ENCODE results near the gene KCNK16. TPM values are rescaled to one million over a fixed set of nuclear protein-coding genes. Genes with fewer than 3 reads are reported as not detected.

Gene KCNK16
- total RNA-seq, result not detected

- intact Hi-C loops (cut with DNase I; ENCODE audit: low total_unique reads), result no loop called here
- TF ChIP-seq POLR2A (IDR thresholded peaks at IDR 0.05), result no peak
- 86 to 94% methylated on average over 10 to 11 of the region's 11 CpGs for WGBS, 2 donors
- H3K4me3 ChIP-seq (ENCODE audit: low read depth, poor library complexity, severe bottlenecking), result no peak within 1 kb of the TSS
- no peak for DNase-seq (ENCODE audit: low spot score in 2 of 2)
Observed at GRCh38 chr6:39322306-39322850, at the start of gene KCNK16. KCNK16 (minus strand) TSS chr6:39322702; CDS start chr6:39322540, 162 bp downstream.

DNA sequence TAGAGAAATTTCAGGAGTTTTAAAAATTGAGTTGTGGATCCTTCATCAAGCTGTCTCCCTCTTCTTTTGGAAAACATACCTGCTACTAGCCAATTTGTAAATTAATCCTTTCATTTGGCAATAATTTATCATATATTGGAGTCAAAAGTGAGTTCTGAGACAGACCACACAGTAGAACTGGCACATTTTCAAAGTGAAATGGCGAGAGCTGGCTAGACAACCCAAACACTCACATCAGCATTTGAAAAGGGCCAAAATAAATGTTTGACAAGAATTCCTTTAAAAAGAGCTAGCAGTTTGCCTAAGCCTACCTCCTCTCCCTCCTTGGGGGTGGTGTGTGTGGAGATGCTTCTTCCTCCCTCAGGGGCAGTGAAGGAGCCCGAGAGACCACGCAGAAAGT is 47.9 kb upstream of the KCNK16 start:
- intact Hi-C loops (cut with DNase I; ENCODE audit: low total_unique reads), result no loop called here
- DNase-seq (ENCODE audit: low spot score in 2 of 2), result no peak
- TF ChIP-seq CTCF (IDR thresholded peaks at IDR 0.05) (no peak), POLR2A (IDR thresholded peaks at IDR 0.05) (no peak)
- 67 to 69% methylated on average over 3 of the region's 3 CpGs for WGBS, 2 donors
- H3K4me3 ChIP-seq (ENCODE audit: low read depth, poor library complexity, severe bottlenecking), result no peak overlapping the region

DNA sequence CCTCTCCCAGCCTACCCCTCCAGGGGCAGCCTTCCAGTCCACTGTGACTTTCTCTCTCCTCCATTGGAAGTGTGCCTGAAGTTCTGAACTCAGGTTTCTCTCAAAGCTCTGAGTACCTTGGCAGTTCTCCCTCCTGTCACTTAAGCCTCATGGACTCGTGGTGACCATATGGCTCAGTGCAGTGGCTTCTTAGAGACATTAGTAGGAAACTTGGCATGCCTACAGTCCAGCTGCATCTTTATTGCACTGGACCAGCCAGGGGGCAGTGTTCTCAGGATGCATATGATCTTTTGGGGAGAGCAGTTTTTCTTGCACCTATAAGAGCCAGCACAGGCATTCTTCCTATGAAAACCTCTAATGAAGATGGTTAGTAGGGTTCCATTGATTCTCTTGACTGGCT is 47.5 kb upstream of the KCNK16 start:
- no peak for DNase-seq (ENCODE audit: low spot score in 2 of 2)
- no peak for TF ChIP-seq CTCF (IDR thresholded peaks at IDR 0.05)
- TF ChIP-seq POLR2A (IDR thresholded peaks at IDR 0.05), result no peak
- H3K4me3 ChIP-seq (ENCODE audit: low read depth, poor library complexity, severe bottlenecking), result no peak overlapping the region
- intact Hi-C loops (cut with DNase I; ENCODE audit: low total_unique reads), result no loop called here
- 47 to 85% methylated on average over 1 of the region's 1 CpG for WGBS, 2 donors

GRCh38 chr6:39367700-39368099 is 45.2 kb upstream of the KCNK16 start:
- intact Hi-C loops (cut with DNase I; ENCODE audit: low total_unique reads), result no loop called here
- no peak for TF ChIP-seq POLR2A (IDR thresholded peaks at IDR 0.05)
- TF ChIP-seq CTCF (IDR thresholded peaks at IDR 0.05), result no peak
- DNase-seq (ENCODE audit: low spot score in 2 of 2), result no peak
- H3K4me3 ChIP-seq (ENCODE audit: low read depth, poor library complexity, severe bottlenecking), result no peak overlapping the region
- 82 to 84% methylated on average over 3 of the region's 3 CpGs for WGBS, 2 donors

DNA sequence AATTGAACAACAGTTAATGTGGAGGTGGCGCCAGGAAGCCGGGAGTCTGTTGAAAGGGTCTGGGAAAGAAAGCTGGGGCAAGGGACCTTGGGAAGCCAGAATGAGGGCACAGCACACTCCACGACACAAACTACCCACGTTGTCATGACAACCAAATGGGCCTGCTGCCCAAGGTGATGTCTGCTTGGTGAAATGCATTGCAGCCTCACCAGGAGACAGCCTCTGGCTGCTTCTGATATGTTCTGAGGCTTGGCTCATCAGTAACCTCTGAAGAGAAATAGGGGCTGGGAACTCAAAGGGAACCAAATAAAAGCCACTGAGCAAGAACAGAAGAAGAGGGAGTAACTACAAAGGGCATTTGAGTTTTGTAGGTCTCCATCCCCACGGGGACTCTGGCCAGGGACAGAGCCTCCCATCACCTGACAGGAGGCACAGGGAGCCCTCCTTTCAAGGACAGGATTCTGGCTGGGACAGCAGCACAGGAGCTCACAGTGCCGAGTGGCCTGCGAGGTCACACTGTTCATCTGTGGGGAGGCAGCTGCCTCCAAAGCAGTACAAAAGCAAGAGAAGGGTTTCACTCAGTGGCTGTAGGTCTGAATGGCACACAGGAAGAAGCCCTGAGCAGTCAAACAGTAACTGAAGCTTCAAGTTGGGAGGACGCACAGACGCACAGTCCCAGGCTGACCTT is 44.6 kb upstream of the KCNK16 start:
- no peak for DNase-seq (ENCODE audit: low spot score in 2 of 2)
- intact Hi-C loops (cut with DNase I; ENCODE audit: low total_unique reads), result no loop called here
- no peak overlapping the region for H3K4me3 ChIP-seq (ENCODE audit: low read depth, poor library complexity, severe bottlenecking)
- TF ChIP-seq CTCF (IDR thresholded peaks at IDR 0.05) (no peak), POLR2A (IDR thresholded peaks at IDR 0.05) (no peak)
- 77 to 85% methylated on average over 9 of the region's 9 CpGs for WGBS, 2 donors

- no peak overlapping the region for H3K4me3 ChIP-seq (ENCODE audit: low read depth, poor library complexity, severe bottlenecking)
- WGBS, 2 donors, result 88 to 89% methylated on average over 13 of the region's 13 CpGs
- intact Hi-C loops (cut with DNase I; ENCODE audit: low total_unique reads), result no loop called here
- peak in 1 of 2 donors; percentile 56 for DNase-seq (ENCODE audit: low spot score in 2 of 2)
- no peak for TF ChIP-seq POLR2A (IDR thresholded peaks at IDR 0.05)
Observed at GRCh38 chr6:39365281-39366074, 43.0 kb upstream of the KCNK16 start.

Measured in lower leg skin (tissue), 4 donors.